HepG2 (cell line): ENCODE results near the gene MED1. TPM values are rescaled to one million over a fixed set of nuclear protein-coding genes. Genes with fewer than 3 reads are reported as not detected.
A peak's percentile ranks its signal among the peaks of the same experiment; 100 is the strongest.

Experiments
- ARNTL ChIP-seq: sonication (generic); formaldehyde crosslinking; IDR thresholded peaks from 2 replicates; pipeline ENCODE4 v1.4.0; 2020; ENCODE audit warnings: mild to moderate bottlenecking, missing genetic modification reagents
- ATF7 ChIP-seq, 2 experiments: fragments of 450-650 bp in 1 of 2; sonication (generic) in 1 of 2; formaldehyde crosslinking in 1 of 2; IDR thresholded peaks; 2 replicates each; pipeline versions ENCODE4 v1.4.0 to v1.6.1; 2016 to 2020; ENCODE audit warnings: antibody characterized with exemption in 1 of 2, mild to moderate bottlenecking in 1 of 2, missing genetic modification reagents in 1 of 2
- CBFB ChIP-seq: sonication (generic); formaldehyde crosslinking; IDR thresholded peaks from 2 replicates; pipeline ENCODE4 v1.4.0; 2020; ENCODE audit warnings: missing genetic modification reagents
- E2F5 ChIP-seq: sonication (generic); formaldehyde crosslinking; conservative IDR thresholded peaks from 2 replicates; pipeline ENCODE4 v1.4.0; 2020; ENCODE audit warnings: missing genetic modification reagents
- FLYWCH1 ChIP-seq: sonication (generic); formaldehyde crosslinking; IDR thresholded peaks from 2 replicates; pipeline ENCODE4 v1.8.1; 2023; ENCODE audit warnings: mild to moderate bottlenecking, missing genetic modification reagents
- HMGXB4 ChIP-seq, 2 experiments: sonication (generic) in 1 of 2; formaldehyde crosslinking in 1 of 2; IDR thresholded peaks; 2 replicates each; pipeline versions ENCODE4 v1.4.0 to v1.6.1; 2018 to 2020; ENCODE audit warnings: missing genetic modification reagents in 2 of 2, borderline replicate concordance in 1 of 2, low read depth in 1 of 2, mild to moderate bottlenecking in 1 of 2, missing biosample characterization in 1 of 2
- JDP2 ChIP-seq: sonication (generic); formaldehyde crosslinking; IDR thresholded peaks from 2 replicates; pipeline ENCODE4 v1.8.1; 2022; ENCODE audit warnings: missing genetic modification reagents, borderline replicate concordance
- JUNB ChIP-seq: sonication (generic); formaldehyde crosslinking; IDR thresholded peaks from 2 replicates; pipeline ENCODE4 v1.8.0; 2022; ENCODE audit warnings: missing genetic modification reagents, mild to moderate bottlenecking, borderline replicate concordance
- KDM5A ChIP-seq: fragments of 200-600 bp; sonication (generic); IDR thresholded peaks from 2 replicates; pipeline ENCODE4 v1.7.0; 2018; ENCODE audit warnings: antibody characterized with exemption, mild to moderate bottlenecking, low read length, borderline replicate concordance
- MEIS1 ChIP-seq: sonication (generic); formaldehyde crosslinking; IDR thresholded peaks from 2 replicates; pipeline ENCODE4 v1.9.0; 2021; ENCODE audit warnings: mild to moderate bottlenecking, missing genetic modification reagents, moderate library complexity, borderline replicate concordance
- PRPF4 ChIP-seq: fragments of 200-400 bp; formaldehyde crosslinking; IDR thresholded peaks from 2 replicates; pipeline ENCODE4 v1.6.1; 2016; ENCODE audit warnings: low read length, low read depth; ENCODE audit not compliant: poor library complexity, severe bottlenecking
- SMYD3 ChIP-seq: sonication (generic); formaldehyde crosslinking; IDR thresholded peaks from 2 replicates; pipeline ENCODE4 v1.8.1; 2023; ENCODE audit warnings: mild to moderate bottlenecking, missing genetic modification reagents
- SPEN ChIP-seq: sonication (generic); formaldehyde crosslinking; IDR thresholded peaks from 2 replicates; pipeline ENCODE4 v1.5.1; 2020; ENCODE audit warnings: low read depth, mild to moderate bottlenecking, missing genetic modification reagents
- THAP11 ChIP-seq: IDR thresholded peaks from 2 replicates; pipeline ENCODE4 v1.6.1; 2016; ENCODE audit warnings: missing biosample characterization, missing genetic modification reagents
- ZBTB34 ChIP-seq: sonication (generic); formaldehyde crosslinking; IDR thresholded peaks from 2 replicates; pipeline ENCODE4 v1.8.0; 2022; ENCODE audit warnings: mild to moderate bottlenecking, missing genetic modification reagents
- ZNF414 ChIP-seq: sonication (generic); formaldehyde crosslinking; IDR thresholded peaks from 2 replicates; pipeline ENCODE4 v1.5.0; 2020; ENCODE audit warnings: missing genetic modification reagents
- ZNF451 ChIP-seq: sonication (generic); formaldehyde crosslinking; IDR thresholded peaks from 2 replicates; pipeline ENCODE4 v1.5.0; 2020; ENCODE audit warnings: mild to moderate bottlenecking, missing genetic modification reagents
- ZNF547 ChIP-seq: sonication (generic); formaldehyde crosslinking; IDR thresholded peaks from 2 replicates; pipeline ENCODE4 v1.5.1; 2020; ENCODE audit warnings: mild to moderate bottlenecking, missing genetic modification reagents
- ZNF772 ChIP-seq: sonication (generic); formaldehyde crosslinking; IDR thresholded peaks from 2 replicates; pipeline ENCODE4 v1.5.0; 2020; ENCODE audit warnings: mild to moderate bottlenecking, missing genetic modification reagents
- ZNF788 ChIP-seq: sonication (generic); formaldehyde crosslinking; IDR thresholded peaks from 2 replicates; pipeline ENCODE4 v1.5.0; 2020; ENCODE audit warnings: mild to moderate bottlenecking, missing genetic modification reagents, borderline replicate concordance
- ZNF800 ChIP-seq: sonication (generic); formaldehyde crosslinking; IDR thresholded peaks from 2 replicates; pipeline ENCODE4 v1.4.0; 2020; ENCODE audit warnings: missing genetic modification reagents
- ZNF878 ChIP-seq: sonication (generic); formaldehyde crosslinking; IDR thresholded peaks from 2 replicates; pipeline ENCODE4 v1.8.1; 2023; ENCODE audit warnings: mild to moderate bottlenecking, missing genetic modification reagents, moderate library complexity
- polyA plus RNA-seq, 8 experiments: library from polyadenylated mRNA; depleted of rRNA in 3 of 8; stranded (reverse) in 7 of 8; unstranded in 1 of 8; fragments of >200 nt; fragmentation: Illumina TruSeq in 4 of 8; extraction: Trizol in 4 of 8; gene quantifications; 2 replicates each; pipeline versions ENCODE4 v1.2.1 to v1.2.3, GENCODE V29; 2011 to 2016; ENCODE audit warnings: low read depth in 4 of 8, missing spikeins in 1 of 8, mixed read lengths in 1 of 8; ENCODE audit not compliant: insufficient read depth in 1 of 8
- total RNA-seq, 5 experiments: library from RNA; depleted of rRNA; stranded (reverse); fragments of >200 nt; fragmentation: Illumina TruSeq; extraction: Trizol; gene quantifications; 2 replicates each; pipeline ENCODE4 v1.2.3, GENCODE V29; 2016; ENCODE audit warnings: low read depth in 1 of 5

The MED1 gene
- total and polyA plus RNA-seq, 2 of the 13 experiments (the other 11 are each of a cell fraction or from before 2014, with no cell fraction given) = 37.5 to 40.1 TPM

GRCh38 chr17:39450847-39451581 is at the start of gene MED1 (continued):
- TF ChIP-seq ZBTB34 (CRISPR knock-in tag) = no peak
- peak; percentile 90 for TF ChIP-seq THAP11
- TF ChIP-seq ZNF451 (CRISPR knock-in tag) = 0 out of 2 replicates have a peak, but pooled peaks have one; percentile 62
- no peak for TF ChIP-seq ZNF414 (CRISPR knock-in tag)
- no peak for TF ChIP-seq JDP2
- peak; percentile 60; the same call in 1 of the 2 replicates for TF ChIP-seq ZNF772
- TF ChIP-seq HMGXB4 (CRISPR knock-in tag; IDR thresholded peaks at IDR 0.05; ENCODE audit: borderline replicate concordance in 1 of 2, low read depth in 1 of 2) = peak; percentile 46 to 63
- TF ChIP-seq FLYWCH1 (CRISPR knock-in tag) = no peak
- TF ChIP-seq JUNB = no peak
- TF ChIP-seq ZNF878 (CRISPR knock-in tag) = peak; percentile 58; the same call in 1 of the 2 replicates
- TF ChIP-seq PRPF4 = no peak
- no peak for TF ChIP-seq ARNTL (CRISPR knock-in tag)
- no peak; the same call in 1 of the 2 replicates for TF ChIP-seq ZNF547 (CRISPR knock-in tag)
- TF ChIP-seq CBFB (CRISPR knock-in tag) = no peak; the same call in 1 of the 2 replicates
- TF ChIP-seq ZNF800 = no peak
- no peak for TF ChIP-seq E2F5 (CRISPR knock-in tag)
- no peak for TF ChIP-seq ATF7 (IDR thresholded peaks at IDR 0.05)
- TF ChIP-seq ATF7 (CRISPR knock-in tag; IDR thresholded peaks at IDR 0.05) = peak; percentile 27; the same call in 1 of the 2 replicates
- 0 out of 2 replicates have a peak, but pooled peaks have one; percentile 32 for TF ChIP-seq MEIS1 (CRISPR knock-in tag)
- no peak for TF ChIP-seq SMYD3 (CRISPR knock-in tag)
- TF ChIP-seq ZNF788 (CRISPR knock-in tag) = peak; percentile 91
- peak; percentile 98 for TF ChIP-seq KDM5A
- peak; percentile 89; the same call in 1 of the 2 replicates for TF ChIP-seq SPEN (CRISPR knock-in tag)
